Sigmoid colon (tissue), 4 donors: ENCODE data around the gene CDC42BPA.

Experiments
- EP300 ChIP-seq, 4 donors: sonication (generic); formaldehyde crosslinking; IDR thresholded peaks; one replicate each; pipeline ENCODE4 v1.6.1; 2017; ENCODE audit warnings: antibody characterized with exemption in 4 of 4
- POLR2A ChIP-seq, 2 donors: fragments of 450-650 bp; IDR thresholded peaks; one replicate each; pipeline ENCODE4 v1.6.1; 2016; ENCODE audit warnings: antibody characterized with exemption in 2 of 2, mild to moderate bottlenecking in 2 of 2, moderate library complexity in 2 of 2
- TF ChIP-seq, protein P1 (sequence below), 4 experiments: fragments of 450-650 bp in 3 of 4; fragments of 200-600 bp in 1 of 4; IDR thresholded peaks; one replicate each; pipeline ENCODE4 v1.5.1; 2016 to 2019; ENCODE audit warnings: antibody characterized with exemption in 4 of 4, mild to moderate bottlenecking in 3 of 4, moderate library complexity in 2 of 4

DNA sequence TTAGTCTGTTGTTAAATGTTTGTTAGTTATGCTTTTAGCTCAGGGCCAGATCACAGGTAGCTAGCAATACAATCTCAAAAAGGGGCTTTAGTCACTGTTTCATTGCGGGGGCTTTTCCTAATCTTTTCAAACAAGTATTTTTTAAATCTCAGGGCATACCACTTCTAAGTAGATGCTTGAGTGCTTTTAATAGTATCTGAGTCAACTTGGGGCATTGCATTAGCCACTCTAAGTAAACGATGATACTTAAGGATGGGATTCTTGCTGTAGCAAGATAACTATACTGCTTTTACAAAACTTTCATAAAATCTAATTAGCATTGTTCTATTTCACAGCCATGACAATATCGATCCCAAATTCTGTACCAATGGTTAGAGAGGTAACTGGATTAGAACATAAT lies 11.6 kb downstream of the CDC42BPA start:
- TF ChIP-seq, protein P1, sequence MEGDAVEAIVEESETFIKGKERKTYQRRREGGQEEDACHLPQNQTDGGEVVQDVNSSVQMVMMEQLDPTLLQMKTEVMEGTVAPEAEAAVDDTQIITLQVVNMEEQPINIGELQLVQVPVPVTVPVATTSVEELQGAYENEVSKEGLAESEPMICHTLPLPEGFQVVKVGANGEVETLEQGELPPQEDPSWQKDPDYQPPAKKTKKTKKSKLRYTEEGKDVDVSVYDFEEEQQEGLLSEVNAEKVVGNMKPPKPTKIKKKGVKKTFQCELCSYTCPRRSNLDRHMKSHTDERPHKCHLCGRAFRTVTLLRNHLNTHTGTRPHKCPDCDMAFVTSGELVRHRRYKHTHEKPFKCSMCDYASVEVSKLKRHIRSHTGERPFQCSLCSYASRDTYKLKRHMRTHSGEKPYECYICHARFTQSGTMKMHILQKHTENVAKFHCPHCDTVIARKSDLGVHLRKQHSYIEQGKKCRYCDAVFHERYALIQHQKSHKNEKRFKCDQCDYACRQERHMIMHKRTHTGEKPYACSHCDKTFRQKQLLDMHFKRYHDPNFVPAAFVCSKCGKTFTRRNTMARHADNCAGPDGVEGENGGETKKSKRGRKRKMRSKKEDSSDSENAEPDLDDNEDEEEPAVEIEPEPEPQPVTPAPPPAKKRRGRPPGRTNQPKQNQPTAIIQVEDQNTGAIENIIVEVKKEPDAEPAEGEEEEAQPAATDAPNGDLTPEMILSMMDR (IDR thresholded peaks at IDR 0.05) = no peak
- TF ChIP-seq EP300 (IDR thresholded peaks at IDR 0.05) (no peak), POLR2A (IDR thresholded peaks at IDR 0.05) (no peak)
